Stimulated activated CD4-positive, alpha-beta T cell treated with anti-CD3 and anti-CD28 coated beads, Interleukin-2, amount 100 ng/mL, for 48 hours (primary cell): ENCODE results near the gene RFK.
"Not testable (repeated sequence)": the region's sequence is repeated elsewhere in the genome, so short reads cannot be mapped to it uniquely, and the experiment has no call there.

Source experiments
- DNase-seq, 2 donors: peaks; one replicate each; pipeline ENCODE4 v3.0.0-alpha.2; 2020

Gene RFK

GRCh38 chr9:76369583-76369982, 24.6 kb downstream of the RFK start:
- no peak for DNase-seq

GRCh38 chr9:76366275-76366674, 28.0 kb downstream of the RFK start:
- DNase-seq: no peak

- no peak for DNase-seq
These were observed 29.2 kb downstream of the RFK start for GRCh38 chr9:76365028-76365427.

GRCh38 chr9:76363032-76363395, 31.2 kb downstream of the RFK start:
- no peak for DNase-seq

GRCh38 chr9:76362332-76363031, 31.7 kb downstream of the RFK start:
- not testable (repeated sequence) for DNase-seq

GRCh38 chr9:76359766-76360165, 34.5 kb downstream of the RFK start:
- no peak for DNase-seq

- DNase-seq: no peak
These were observed 34.9 kb downstream of the RFK start for GRCh38 chr9:76359365-76359764.

- DNase-seq: no peak
These were observed 35.5 kb downstream of the RFK start for GRCh38 chr9:76358628-76359280.

- DNase-seq: no peak
These were observed 36.7 kb downstream of the RFK start for GRCh38 chr9:76357555-76357954.

- no peak for DNase-seq
These were observed 38.3 kb downstream of the RFK start for GRCh38 chr9:76355886-76356285.

- DNase-seq: no peak
These were observed 40.0 kb downstream of the RFK start for GRCh38 chr9:76354221-76354620.

GRCh38 chr9:76353280-76353679, 40.9 kb downstream of the RFK start:
- DNase-seq: no peak

GRCh38 chr9:76352026-76352620, 42.1 kb downstream of the RFK start:
- DNase-seq: no peak

- no peak for DNase-seq
These were observed 43.2 kb downstream of the RFK start for GRCh38 chr9:76351006-76351405.

GRCh38 chr9:76349865-76350264, 44.4 kb downstream of the RFK start:
- no peak for DNase-seq

GRCh38 chr9:76342858-76343257, 51.4 kb downstream of the RFK start:
- DNase-seq: no peak

GRCh38 chr9:76342201-76342600, 52.0 kb downstream of the RFK start:
- no peak for DNase-seq

GRCh38 chr9:76341616-76342015, 52.6 kb downstream of the RFK start:
- DNase-seq: no peak

GRCh38 chr9:76338418-76338817, 55.8 kb downstream of the RFK start:
- no peak for DNase-seq

- DNase-seq: no peak
These were observed 58.2 kb downstream of the RFK start for GRCh38 chr9:76336027-76336426.
